ENCODE measurements around the gene ZFYVE28.
"Not testable (repeated sequence)": the region's sequence is repeated elsewhere in the genome, so short reads cannot be mapped to it uniquely, and the experiment has no call there.

Gene ZFYVE28

DNA sequence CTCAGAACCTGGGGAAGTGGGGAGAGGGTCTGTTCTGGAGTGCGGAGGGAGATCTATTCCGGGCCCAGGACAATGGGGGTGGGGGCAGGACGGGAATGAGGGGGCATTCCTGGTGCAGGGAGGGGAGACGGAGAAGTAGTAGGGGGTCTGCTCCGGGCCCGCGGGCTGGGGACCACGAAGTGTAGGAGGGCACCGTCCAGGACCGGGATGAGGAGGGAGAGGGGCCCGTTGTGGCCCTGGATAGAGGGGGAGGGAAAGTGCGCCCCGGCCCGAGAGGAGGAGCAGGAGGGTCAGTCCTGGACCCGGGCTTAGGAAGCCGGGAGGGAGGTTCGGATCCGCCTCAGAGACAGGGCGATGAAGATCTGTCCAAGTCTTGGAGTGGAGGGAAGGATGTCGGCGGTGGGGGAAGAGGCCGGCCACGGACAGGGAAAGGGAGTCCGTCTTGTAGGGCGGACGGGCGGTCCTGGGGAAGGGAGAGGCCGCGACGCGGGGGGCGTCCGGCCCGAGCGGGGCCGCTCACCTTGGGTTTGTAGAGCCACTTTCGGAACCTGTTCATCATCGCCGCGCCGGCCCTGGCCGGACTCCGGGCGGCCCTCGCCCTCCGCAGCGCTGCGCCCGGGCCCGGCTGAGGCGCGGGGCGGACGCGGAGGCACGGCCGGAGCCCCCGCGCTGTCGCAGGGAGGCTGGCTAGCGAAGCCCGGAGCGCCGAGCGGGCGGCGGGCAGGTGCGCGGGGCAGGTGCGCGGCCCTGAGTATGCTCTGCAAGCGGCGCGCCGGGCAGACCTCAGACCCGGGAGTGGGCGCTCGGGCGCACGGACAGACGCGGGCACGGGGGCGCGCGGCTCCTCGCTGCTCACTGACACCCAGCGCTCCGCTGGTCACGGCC is at the start of gene ZFYVE28:
TSS of gene ZFYVE28 (minus strand) at position 881 of the 885 bp plus-strand sequence. CDS start at position 559, 322 bp downstream.
- Histone ChIP-seq H3K9ac (ENCODE audit: low read depth, low read length) (no peak within 1 kb of the TSS), H3K36me3 (ENCODE audit: control insufficient read depth, insufficient read depth, low read length) (no peaks in the 10 kb centered on the region), H3K27me3 (ENCODE audit: control insufficient read depth, insufficient read depth, low read length) (peaks cover 76% of the 10 kb centered on the region), H3K4me1 (ENCODE audit: control insufficient read depth, insufficient read depth, low read length) (peaks cover 30% of the 10 kb centered on the region), H3K9me3 (ENCODE audit: control insufficient read depth, insufficient read depth, low read length) (no peaks in the 10 kb centered on the region), H3K27ac (ENCODE audit: low read depth, low read length) (no peak within 1 kb of the TSS), H3K4me3 (ENCODE audit: low read depth, low read length) (peak within 1 kb of the TSS; percentile 66)

DNA sequence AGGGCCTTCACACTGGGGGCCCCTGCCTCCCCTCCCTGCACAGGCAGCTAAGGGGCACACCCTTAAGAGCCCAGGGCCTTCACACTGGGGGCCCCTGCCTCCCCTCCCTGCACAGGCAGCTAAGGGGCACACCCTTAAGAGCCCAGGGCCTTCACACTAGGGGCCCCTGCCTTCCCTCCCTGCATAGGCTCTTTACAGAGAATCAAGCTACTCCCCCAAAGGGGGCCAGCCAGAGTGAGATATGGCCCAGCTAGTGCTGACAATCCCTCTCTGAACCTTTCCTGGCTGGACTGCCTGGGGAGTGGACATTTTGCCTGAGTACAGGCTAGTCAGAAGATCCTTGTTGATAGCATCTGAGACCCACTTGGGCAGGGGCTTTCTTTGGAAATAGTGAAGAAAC is 47.1 kb upstream of the ZFYVE28 start:
- H3K4me3 ChIP-seq (ENCODE audit: low read depth, low read length); H3K27ac ChIP-seq (ENCODE audit: low read depth, low read length); H3K9me3 ChIP-seq (ENCODE audit: control insufficient read depth, insufficient read depth, low read length); H3K9ac ChIP-seq (ENCODE audit: low read depth, low read length); H3K36me3 ChIP-seq (ENCODE audit: control insufficient read depth, insufficient read depth, low read length): not testable (repeated sequence)
- H3K4me1 ChIP-seq (ENCODE audit: control insufficient read depth, insufficient read depth, low read length): peaks cover 17% of the 10 kb centered on the region
- peaks cover 23% of the 10 kb centered on the region for H3K27me3 ChIP-seq (ENCODE audit: control insufficient read depth, insufficient read depth, low read length)

- H3K9ac ChIP-seq (ENCODE audit: low read depth, low read length): no peak overlapping the region
- H3K4me1 ChIP-seq (ENCODE audit: control insufficient read depth, insufficient read depth, low read length): peaks cover 14% of the 10 kb centered on the region; the same call in 1 of the 2 replicates
- H3K27me3 ChIP-seq (ENCODE audit: control insufficient read depth, insufficient read depth, low read length): peaks cover 23% of the 10 kb centered on the region
- H3K4me3 ChIP-seq (ENCODE audit: low read depth, low read length): no peak overlapping the region
- H3K27ac ChIP-seq (ENCODE audit: low read depth, low read length): no peak overlapping the region
- H3K36me3 ChIP-seq (ENCODE audit: control insufficient read depth, insufficient read depth, low read length): no peaks in the 10 kb centered on the region
- H3K9me3 ChIP-seq (ENCODE audit: control insufficient read depth, insufficient read depth, low read length): no peaks in the 10 kb centered on the region
Observed at GRCh38 chr4:2465032-2465431, 46.6 kb upstream of the ZFYVE28 start.

GRCh38 chr4:2462992-2463762 is 44.7 kb upstream of the ZFYVE28 start:
- Histone ChIP-seq H3K27ac (ENCODE audit: low read depth, low read length) (no peak overlapping the region), H3K4me1 (ENCODE audit: control insufficient read depth, insufficient read depth, low read length) (peaks cover 14% of the 10 kb centered on the region; the same call in 1 of the 2 replicates), H3K9me3 (ENCODE audit: control insufficient read depth, insufficient read depth, low read length) (no peaks in the 10 kb centered on the region), H3K9ac (ENCODE audit: low read depth, low read length) (no peak overlapping the region), H3K27me3 (ENCODE audit: control insufficient read depth, insufficient read depth, low read length) (peaks cover 23% of the 10 kb centered on the region), H3K36me3 (ENCODE audit: control insufficient read depth, insufficient read depth, low read length) (no peaks in the 10 kb centered on the region), H3K4me3 (ENCODE audit: low read depth, low read length) (peak overlapping the region; percentile 62; the same call in 1 of the 2 replicates)

DNA sequence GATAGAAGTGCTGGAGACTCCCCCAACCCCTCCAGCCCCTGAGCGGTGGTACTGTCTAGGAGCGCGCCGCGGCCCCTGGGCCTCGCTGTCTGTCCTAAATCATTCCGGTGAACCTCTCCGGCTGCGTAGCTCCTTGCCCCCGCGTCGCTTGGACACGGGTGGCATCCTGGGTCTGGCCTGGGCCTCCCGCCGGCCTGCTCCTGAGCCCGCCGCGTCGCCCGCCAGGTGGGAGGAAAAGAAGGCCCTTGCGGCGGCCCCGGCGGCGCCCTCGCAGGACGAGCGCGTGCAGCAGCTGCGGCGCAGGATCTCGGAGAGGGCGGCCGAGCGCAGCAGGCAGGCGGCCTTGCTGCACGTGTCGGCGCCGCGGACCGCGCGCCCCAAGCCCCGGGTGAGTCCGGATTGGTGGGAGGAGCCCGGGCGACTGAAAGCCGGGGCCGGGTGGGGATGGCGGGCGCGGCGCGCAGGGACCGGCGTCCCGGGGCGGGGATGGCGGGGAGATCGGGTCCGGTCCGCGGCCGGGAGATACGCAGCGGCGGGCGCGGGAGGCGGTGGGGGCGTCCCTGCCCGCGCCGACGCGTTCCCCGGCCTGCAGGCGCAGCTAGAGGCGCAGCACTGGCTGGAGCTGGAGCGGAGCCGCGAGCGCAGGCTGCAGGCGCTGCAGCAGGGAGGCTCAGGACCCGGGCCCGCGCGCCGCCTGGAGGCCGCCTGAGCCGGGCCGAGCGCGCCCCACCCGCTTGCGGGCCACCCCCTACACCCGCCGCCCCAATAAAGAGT is 44.0 kb upstream of the ZFYVE28 start:
- peaks cover 23% of the 10 kb centered on the region for H3K27me3 ChIP-seq (ENCODE audit: control insufficient read depth, insufficient read depth, low read length)
- H3K9me3 ChIP-seq (ENCODE audit: control insufficient read depth, insufficient read depth, low read length): no peaks in the 10 kb centered on the region
- peaks cover 14% of the 10 kb centered on the region; the same call in 1 of the 2 replicates for H3K4me1 ChIP-seq (ENCODE audit: control insufficient read depth, insufficient read depth, low read length)
- H3K9ac ChIP-seq (ENCODE audit: low read depth, low read length): peak overlapping the region; percentile 74
- no peak overlapping the region for H3K27ac ChIP-seq (ENCODE audit: low read depth, low read length)
- no peaks in the 10 kb centered on the region for H3K36me3 ChIP-seq (ENCODE audit: control insufficient read depth, insufficient read depth, low read length)
- peak overlapping the region; percentile 62 for H3K4me3 ChIP-seq (ENCODE audit: low read depth, low read length)

- H3K27ac ChIP-seq (ENCODE audit: low read depth, low read length): no peak overlapping the region
- H3K4me1 ChIP-seq (ENCODE audit: control insufficient read depth, insufficient read depth, low read length): peaks cover 14% of the 10 kb centered on the region; the same call in 1 of the 2 replicates
- H3K36me3 ChIP-seq (ENCODE audit: control insufficient read depth, insufficient read depth, low read length): no peaks in the 10 kb centered on the region
- H3K9ac ChIP-seq (ENCODE audit: low read depth, low read length): no peak overlapping the region
- H3K4me3 ChIP-seq (ENCODE audit: low read depth, low read length): no peak overlapping the region
- H3K27me3 ChIP-seq (ENCODE audit: control insufficient read depth, insufficient read depth, low read length): peaks cover 23% of the 10 kb centered on the region
- H3K9me3 ChIP-seq (ENCODE audit: control insufficient read depth, insufficient read depth, low read length): no peaks in the 10 kb centered on the region
Observed at GRCh38 chr4:2461246-2461960, 43.0 kb upstream of the ZFYVE28 start.

- Histone ChIP-seq H3K4me1 (ENCODE audit: control insufficient read depth, insufficient read depth, low read length) (peaks cover 14% of the 10 kb centered on the region; the same call in 1 of the 2 replicates), H3K9ac (ENCODE audit: low read depth, low read length) (no peak overlapping the region), H3K9me3 (ENCODE audit: control insufficient read depth, insufficient read depth, low read length) (no peaks in the 10 kb centered on the region), H3K36me3 (ENCODE audit: control insufficient read depth, insufficient read depth, low read length) (no peaks in the 10 kb centered on the region), H3K27me3 (ENCODE audit: control insufficient read depth, insufficient read depth, low read length) (peaks cover 23% of the 10 kb centered on the region), H3K4me3 (ENCODE audit: low read depth, low read length) (no peak overlapping the region), H3K27ac (ENCODE audit: low read depth, low read length) (no peak overlapping the region)
Observed at GRCh38 chr4:2459589-2460349, 41.3 kb upstream of the ZFYVE28 start.

DNA sequence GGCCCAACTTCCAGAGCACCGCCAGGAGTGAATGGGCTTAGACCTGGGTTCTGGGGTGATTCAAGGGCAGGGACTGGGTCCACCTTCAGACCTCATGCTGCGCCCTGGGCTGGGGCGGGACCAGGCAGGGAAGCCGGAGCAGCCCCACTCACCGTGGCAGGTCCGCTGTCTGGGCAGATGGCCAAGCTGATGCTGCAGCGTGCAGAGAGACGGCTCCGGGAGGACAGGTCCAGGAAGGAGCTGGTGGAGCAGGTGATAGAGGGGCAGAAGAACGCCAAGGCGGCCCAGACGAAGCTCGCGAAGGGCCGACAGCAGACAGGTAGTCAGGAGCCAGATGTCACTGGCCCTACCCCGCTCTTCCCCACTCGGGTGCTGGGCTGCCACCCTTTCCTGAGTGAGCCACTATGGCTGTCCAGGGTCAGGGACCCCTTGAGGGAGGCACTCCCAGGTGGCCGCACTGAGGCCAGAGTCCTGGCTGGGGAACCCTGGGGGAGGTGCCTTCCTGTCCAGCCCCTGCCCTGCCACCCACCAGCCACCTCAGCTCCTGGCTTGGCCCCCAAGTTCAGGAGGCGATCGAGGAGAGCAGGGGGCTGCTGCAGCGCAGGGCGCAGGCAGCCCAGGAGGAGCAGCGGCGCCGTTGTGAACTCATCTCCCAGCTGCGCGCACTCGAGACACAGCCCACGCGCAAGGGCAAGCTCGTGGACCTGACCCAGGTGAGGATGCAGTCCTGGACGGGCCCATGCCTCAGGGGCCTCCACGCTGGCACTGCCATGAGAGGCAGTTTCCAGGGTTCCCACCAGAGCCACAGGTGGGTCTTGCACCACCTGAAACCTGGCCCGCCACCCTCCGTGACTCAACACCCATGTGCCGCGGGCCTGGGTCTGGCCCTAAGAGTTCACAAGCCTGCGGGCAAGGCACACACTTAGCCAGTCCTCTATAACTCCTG is 40.4 kb upstream of the ZFYVE28 start:
- H3K27ac ChIP-seq (ENCODE audit: low read depth, low read length): no peak overlapping the region
- peaks cover 23% of the 10 kb centered on the region for H3K27me3 ChIP-seq (ENCODE audit: control insufficient read depth, insufficient read depth, low read length)
- H3K36me3 ChIP-seq (ENCODE audit: control insufficient read depth, insufficient read depth, low read length): no peaks in the 10 kb centered on the region
- H3K9me3 ChIP-seq (ENCODE audit: control insufficient read depth, insufficient read depth, low read length): no peaks in the 10 kb centered on the region
- H3K9ac ChIP-seq (ENCODE audit: low read depth, low read length): no peak overlapping the region
- no peak overlapping the region for H3K4me3 ChIP-seq (ENCODE audit: low read depth, low read length)
- peaks cover 14% of the 10 kb centered on the region; the same call in 1 of the 2 replicates for H3K4me1 ChIP-seq (ENCODE audit: control insufficient read depth, insufficient read depth, low read length)
